Keratinocyte (primary cell): ENCODE results near the gene ZNF560. TPM values are rescaled to one million over a fixed set of nuclear protein-coding genes. Genes with fewer than 3 reads are reported as not detected.

Source experiments
- DNase-seq: peaks from one replicate; pipeline ENCODE4 v3.0.0-alpha.2; 2011; ENCODE audit warnings: low read depth, missing footprints, low spot score
- FAIRE-seq: peaks from 2 replicates; lab custom pipeline; 2011; peaks lifted over from hg19 to GRCh38; lab: Jason Lieb, UNC
- H2AFZ ChIP-seq: 2 replicates; pipeline ENCODE4 v1.6.0; 2012; ENCODE audit warnings: low read length, control low read depth, inconsistent platforms; ENCODE audit not compliant: control insufficient read depth
- H3K27ac ChIP-seq: 2 replicates; pipeline ENCODE4 v1.5.1; 2011; ENCODE audit warnings: low read length; ENCODE audit not compliant: control insufficient read depth, insufficient read depth
- H3K27me3 ChIP-seq: 3 replicates; pipeline ENCODE4 v1.6.0; 2011; ENCODE audit warnings: low read length; ENCODE audit not compliant: control insufficient read depth, insufficient read depth; ENCODE audit errors: extremely low read depth
- H3K36me3 ChIP-seq, 2 experiments: 2 replicates in 1 of 2; 3 replicates in 1 of 2; pipeline ENCODE4 v1.5.1; 2011; ENCODE audit warnings: low read length in 2 of 2, mild to moderate bottlenecking in 1 of 2; ENCODE audit not compliant: control insufficient read depth in 2 of 2, insufficient read depth in 2 of 2; ENCODE audit errors: extremely low read depth in 1 of 2
- H3K4me1 ChIP-seq: 3 replicates; pipeline ENCODE4 v1.5.1; 2011; ENCODE audit warnings: low read length; ENCODE audit not compliant: control insufficient read depth, insufficient read depth; ENCODE audit errors: extremely low read depth
- H3K4me2 ChIP-seq: 3 replicates; pipeline ENCODE4 v1.6.0; 2011; ENCODE audit warnings: low read depth, low read length; ENCODE audit not compliant: control insufficient read depth, insufficient read depth; ENCODE audit errors: extremely low read depth
- H3K4me3 ChIP-seq, 3 experiments: fragments of 200-600 bp in 1 of 3; sonication (generic) in 1 of 3; 2 replicates in 2 of 3; 3 replicates in 1 of 3; pipeline ENCODE4 v1.5.1; 2011 to 2016; ENCODE audit warnings: low read length in 3 of 3, mild to moderate bottlenecking in 3 of 3, control low read depth in 2 of 3, inconsistent platforms in 1 of 3, low read depth in 1 of 3, mixed read lengths in 1 of 3, mixed run types in 1 of 3, moderate library complexity in 1 of 3; ENCODE audit not compliant: control insufficient read depth in 2 of 3, insufficient read depth in 2 of 3; ENCODE audit errors: extremely low read depth in 1 of 3
- H3K79me2 ChIP-seq: 2 replicates; pipeline ENCODE4 v1.6.0; 2012; ENCODE audit warnings: low read length; ENCODE audit not compliant: control insufficient read depth, insufficient read depth
- H3K9ac ChIP-seq: 3 replicates; pipeline ENCODE4 v1.6.0; 2011; ENCODE audit warnings: low read length; ENCODE audit not compliant: control insufficient read depth, insufficient read depth; ENCODE audit errors: extremely low read depth
- H3K9me1 ChIP-seq: 3 replicates; pipeline ENCODE4 v1.6.0; 2011; ENCODE audit warnings: low read length; ENCODE audit not compliant: control insufficient read depth, insufficient read depth; ENCODE audit errors: extremely low read depth
- H3K9me3 ChIP-seq: 2 replicates; pipeline ENCODE4 v1.5.1; 2012; ENCODE audit warnings: low read depth, low read length; ENCODE audit not compliant: control insufficient read depth
- H4K20me1 ChIP-seq: 3 replicates; pipeline ENCODE4 v1.6.0; 2011; ENCODE audit warnings: low read length; ENCODE audit not compliant: control insufficient read depth, insufficient read depth; ENCODE audit errors: extremely low read depth
- EZH2 ChIP-seq: IDR thresholded peaks from one replicate; pipeline ENCODE4 v1.6.1; 2012; ENCODE audit warnings: inconsistent platforms, mild to moderate bottlenecking, low read length, moderate library complexity
- dilution Hi-C: fragments of 300-500 bp; cut with MboI; formaldehyde crosslinking; loops from one replicate; pipeline ENCODE4 v1.7.0; 2020; ENCODE audit warnings: low sequenced_read_pairs; ENCODE audit not compliant: extremely low pct_ligation_motif_present
- polyA plus RNA-seq, 5 experiments: library from polyadenylated mRNA; depleted of rRNA in 3 of 5; stranded (reverse) in 3 of 5; stranded (forward) in 1 of 5; unstranded in 1 of 5; fragments of >200 nt; gene quantifications; 1 replicate in 1 of 5; 2 replicates in 3 of 5; 3 replicates in 1 of 5; pipeline versions ENCODE4 v1.2.1 to v1.2.3, GENCODE V29; 2011 to 2012; ENCODE audit warnings: missing spikeins in 2 of 5, low read depth in 1 of 5, low replicate concordance in 1 of 5
- TF ChIP-seq, protein P1 (sequence below), 3 experiments: IDR thresholded peaks in 1 of 3; conservative IDR thresholded peaks in 1 of 3; optimal IDR thresholded peaks in 1 of 3; 2 replicates in 2 of 3; 3 replicates in 1 of 3; pipeline versions ENCODE3 to v1.5.1; 2011; ENCODE audit warnings: low read length in 3 of 3, mild to moderate bottlenecking in 3 of 3, moderate library complexity in 2 of 3, control low read depth in 1 of 3, inconsistent platforms in 1 of 3; ENCODE audit not compliant: insufficient read depth in 2 of 3; ENCODE audit errors: extremely low read depth in 1 of 3

ZNF560 gene
- polyA plus RNA-seq, 1 donor (not counting 4 experiments of a cell fraction or from before 2014, with no cell fraction given): 0.04 TPM

DNA sequence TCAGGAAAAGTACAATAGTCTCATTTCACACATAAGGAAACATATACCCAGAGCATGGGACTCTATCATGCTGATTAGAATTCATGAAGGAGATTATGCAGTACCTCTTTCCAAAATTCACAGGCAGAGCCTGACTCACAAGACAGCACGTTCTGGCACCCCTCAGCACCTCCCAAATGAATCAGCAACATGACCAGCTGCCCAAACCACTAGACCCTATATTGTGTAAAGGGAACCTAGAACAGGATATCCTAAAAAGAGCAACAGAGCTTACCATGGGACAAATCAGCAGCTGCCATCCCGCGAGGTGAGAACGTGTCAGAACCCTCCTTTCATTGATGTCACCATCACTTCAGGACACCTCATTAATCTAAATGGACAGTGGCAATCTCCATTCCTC is 37.5 kb upstream of the ZNF560 start:
- H4K20me1 ChIP-seq: no peaks in the 10 kb centered on the region
- H3K36me3 ChIP-seq: peaks cover 22 to 36% of the 10 kb centered on the region in 2 experiments
- no peak overlapping the region for H3K4me2 ChIP-seq
- peaks cover 14% of the 10 kb centered on the region for H3K4me1 ChIP-seq
- no peak overlapping the region for H3K27ac ChIP-seq
- peaks cover 24% of the 10 kb centered on the region for H3K79me2 ChIP-seq
- TF ChIP-seq, protein P1, sequence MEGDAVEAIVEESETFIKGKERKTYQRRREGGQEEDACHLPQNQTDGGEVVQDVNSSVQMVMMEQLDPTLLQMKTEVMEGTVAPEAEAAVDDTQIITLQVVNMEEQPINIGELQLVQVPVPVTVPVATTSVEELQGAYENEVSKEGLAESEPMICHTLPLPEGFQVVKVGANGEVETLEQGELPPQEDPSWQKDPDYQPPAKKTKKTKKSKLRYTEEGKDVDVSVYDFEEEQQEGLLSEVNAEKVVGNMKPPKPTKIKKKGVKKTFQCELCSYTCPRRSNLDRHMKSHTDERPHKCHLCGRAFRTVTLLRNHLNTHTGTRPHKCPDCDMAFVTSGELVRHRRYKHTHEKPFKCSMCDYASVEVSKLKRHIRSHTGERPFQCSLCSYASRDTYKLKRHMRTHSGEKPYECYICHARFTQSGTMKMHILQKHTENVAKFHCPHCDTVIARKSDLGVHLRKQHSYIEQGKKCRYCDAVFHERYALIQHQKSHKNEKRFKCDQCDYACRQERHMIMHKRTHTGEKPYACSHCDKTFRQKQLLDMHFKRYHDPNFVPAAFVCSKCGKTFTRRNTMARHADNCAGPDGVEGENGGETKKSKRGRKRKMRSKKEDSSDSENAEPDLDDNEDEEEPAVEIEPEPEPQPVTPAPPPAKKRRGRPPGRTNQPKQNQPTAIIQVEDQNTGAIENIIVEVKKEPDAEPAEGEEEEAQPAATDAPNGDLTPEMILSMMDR (optimal IDR thresholded peaks at IDR 0.05 in 1 of 3, IDR thresholded peaks at IDR 0.05 in 1 of 3, conservative IDR thresholded peaks at IDR 0.05 in 1 of 3; ENCODE audit: extremely low read depth in 1 of 3, insufficient read depth in 2 of 3, low read length in 3 of 3): no peak
- no peak for TF ChIP-seq EZH2
- peaks cover 25% of the 10 kb centered on the region for H3K9me3 ChIP-seq
- H3K4me3 ChIP-seq: no peak overlapping the region
- H3K9me1 ChIP-seq: no peaks in the 10 kb centered on the region
- no peak overlapping the region for H3K9ac ChIP-seq
- FAIRE-seq: peak; percentile 48
- H2AFZ ChIP-seq: no peak overlapping the region
- no peak for DNase-seq
- dilution Hi-C loops: no loop called here
- no peaks in the 10 kb centered on the region for H3K27me3 ChIP-seq

DNA sequence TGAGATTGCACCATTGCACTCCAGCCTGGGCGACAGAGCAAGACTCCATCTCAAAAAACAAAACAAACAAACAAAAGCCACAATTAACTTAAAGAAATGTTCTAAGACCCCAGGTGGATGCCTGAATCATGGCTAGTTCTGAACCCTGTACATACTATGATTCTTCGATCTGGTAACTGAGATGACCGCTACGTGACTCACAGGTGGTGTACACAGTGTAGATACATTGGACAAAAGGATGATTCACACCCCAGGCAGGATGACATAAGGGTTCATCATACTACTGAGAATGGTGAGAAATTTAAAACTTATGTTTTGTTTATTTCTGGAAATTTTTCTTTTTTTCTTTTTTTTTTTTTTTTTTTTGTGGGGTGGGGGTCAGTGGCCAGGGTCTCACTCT is 33.5 kb upstream of the ZNF560 start:
- Histone ChIP-seq H3K9me1 (no peaks in the 10 kb centered on the region), H3K4me1 (no peaks in the 10 kb centered on the region), H3K4me2 (no peak overlapping the region), H2AFZ (no peak overlapping the region), H3K27ac (no peak overlapping the region), H3K79me2 (peaks cover 9% of the 10 kb centered on the region), H3K27me3 (no peaks in the 10 kb centered on the region), H3K36me3 (peaks cover 50 to 51% of the 10 kb centered on the region in 2 experiments), H3K9ac (no peak overlapping the region), H3K9me3 (peaks cover 54% of the 10 kb centered on the region), H3K4me3 (no peak overlapping the region), H4K20me1 (no peaks in the 10 kb centered on the region)
- FAIRE-seq: no peak
- dilution Hi-C loops: no loop called here
- no peak for TF ChIP-seq EZH2
- TF ChIP-seq, protein P1 (optimal IDR thresholded peaks at IDR 0.05 in 1 of 3, IDR thresholded peaks at IDR 0.05 in 1 of 3, conservative IDR thresholded peaks at IDR 0.05 in 1 of 3; ENCODE audit: extremely low read depth in 1 of 3, insufficient read depth in 2 of 3, low read length in 3 of 3): no peak
- DNase-seq: peak; percentile 25
